Osteoblast (primary cell): ENCODE results near the gene ITIH3. TPM values are rescaled to one million over a fixed set of nuclear protein-coding genes. Genes with fewer than 3 reads are reported as not detected.

Source experiments
- DNase-seq: peaks from one replicate; pipeline ENCODE4 v3.0.0; 2011; ENCODE audit warnings: low spot score, mixed read lengths; ENCODE audit not compliant: insufficient read length; ENCODE audit errors: missing footprints
- H2AFZ ChIP-seq: 2 replicates; pipeline ENCODE4 v1.6.0; 2011; ENCODE audit warnings: mild to moderate bottlenecking, low read length
- H3K27ac ChIP-seq: 2 replicates; pipeline ENCODE4 v1.5.1; 2011; ENCODE audit warnings: mild to moderate bottlenecking, low read depth, low read length, moderate library complexity
- H3K27me3 ChIP-seq: 2 replicates; pipeline ENCODE4 v1.6.0; 2012; ENCODE audit warnings: mild to moderate bottlenecking, control low read depth, inconsistent platforms, low read length, moderate library complexity; ENCODE audit not compliant: insufficient read depth
- H3K36me3 ChIP-seq: 2 replicates; pipeline ENCODE4 v1.5.1; 2011; ENCODE audit warnings: mild to moderate bottlenecking, low read length, control low read depth, moderate library complexity; ENCODE audit not compliant: insufficient read depth
- H3K4me1 ChIP-seq: 2 replicates; pipeline ENCODE4 v1.5.1; 2011; ENCODE audit warnings: mild to moderate bottlenecking, low read length, control low read depth, moderate library complexity; ENCODE audit not compliant: insufficient read depth
- H3K4me2 ChIP-seq: 2 replicates; pipeline ENCODE4 v1.6.0; 2011; ENCODE audit warnings: mild to moderate bottlenecking, low read length; ENCODE audit not compliant: insufficient read depth
- H3K4me3 ChIP-seq: fragments of 200-600 bp; sonication (generic); 3 replicates; pipeline ENCODE4 v1.5.1; 2012; ENCODE audit warnings: mild to moderate bottlenecking, low read length, inconsistent platforms; ENCODE audit not compliant: insufficient read depth
- H3K79me2 ChIP-seq: 2 replicates; pipeline ENCODE4 v1.6.0; 2012; ENCODE audit warnings: mild to moderate bottlenecking, low read length, control low read depth, inconsistent platforms; ENCODE audit not compliant: insufficient read depth
- H3K9me3 ChIP-seq: 2 replicates; pipeline ENCODE4 v1.5.1; 2011; ENCODE audit warnings: low read depth, low read length, control low read depth
- H4K20me1 ChIP-seq: 2 replicates; pipeline ENCODE4 v1.6.0; 2012; ENCODE audit warnings: mild to moderate bottlenecking, low read length, control low read depth; ENCODE audit not compliant: insufficient read depth
- CTCF ChIP-seq: IDR thresholded peaks from 2 replicates; pipeline ENCODE4 v1.5.1; 2011; ENCODE audit warnings: mild to moderate bottlenecking, low read depth, low read length, moderate library complexity; ENCODE audit errors: extremely low read depth
- total RNA-seq: library from RNA; depleted of rRNA; stranded (reverse); fragments of >200 nt; gene quantifications from 2 replicates; pipeline ENCODE4 v1.2.3, GENCODE V29; 2012

Gene ITIH3
- total RNA-seq, 1 donor: under 0.01 TPM

- Histone ChIP-seq H3K4me2 (no peak overlapping the region), H3K27me3 (no peaks in the 10 kb centered on the region), H3K27ac (no peak overlapping the region), H4K20me1 (peaks cover 12% of the 10 kb centered on the region), H2AFZ (no peak overlapping the region), H3K9me3 (no peaks in the 10 kb centered on the region), H3K4me1 (peaks cover 14% of the 10 kb centered on the region), H3K4me3 (no peak overlapping the region), H3K79me2 (no peaks in the 10 kb centered on the region), H3K36me3 (peaks cover 3% of the 10 kb centered on the region)
- TF ChIP-seq CTCF: no peak
- peak; percentile 73 for DNase-seq
Measured at GRCh38 chr3:52835766-52836470, 41.3 kb downstream of the ITIH3 start.

- H3K4me2 ChIP-seq: no peak overlapping the region
- no peak for TF ChIP-seq CTCF
- DNase-seq: peak; percentile 43
- H3K27ac ChIP-seq: no peak overlapping the region
- H3K9me3 ChIP-seq: no peaks in the 10 kb centered on the region
- no peaks in the 10 kb centered on the region for H3K79me2 ChIP-seq
- H3K27me3 ChIP-seq: no peaks in the 10 kb centered on the region
- no peak overlapping the region for H3K4me3 ChIP-seq
- peaks cover 12% of the 10 kb centered on the region for H4K20me1 ChIP-seq
- H3K36me3 ChIP-seq: peaks cover 3% of the 10 kb centered on the region
- H2AFZ ChIP-seq: no peak overlapping the region
- H3K4me1 ChIP-seq: peaks cover 8% of the 10 kb centered on the region
Measured at GRCh38 chr3:52836471-52836845, 41.9 kb downstream of the ITIH3 start.

GRCh38 chr3:52836986-52837385, 42.4 kb downstream of the ITIH3 start:
- Histone ChIP-seq H3K4me3 (no peak overlapping the region), H3K79me2 (no peaks in the 10 kb centered on the region), H3K9me3 (no peaks in the 10 kb centered on the region), H3K4me2 (no peak overlapping the region), H3K27me3 (no peaks in the 10 kb centered on the region), H2AFZ (no peak overlapping the region), H3K4me1 (peaks cover 3% of the 10 kb centered on the region), H3K36me3 (peaks cover 5% of the 10 kb centered on the region), H3K27ac (no peak overlapping the region), H4K20me1 (peaks cover 11% of the 10 kb centered on the region)
- DNase-seq: peak; percentile 45
- TF ChIP-seq CTCF: no peak

- Histone ChIP-seq H3K4me2 (no peak overlapping the region), H3K79me2 (no peaks in the 10 kb centered on the region), H4K20me1 (peaks cover 4% of the 10 kb centered on the region), H3K27ac (no peak overlapping the region), H3K36me3 (peaks cover 5% of the 10 kb centered on the region), H3K9me3 (no peaks in the 10 kb centered on the region), H3K4me3 (no peak overlapping the region), H2AFZ (no peak overlapping the region), H3K27me3 (no peaks in the 10 kb centered on the region), H3K4me1 (no peaks in the 10 kb centered on the region)
- TF ChIP-seq CTCF: no peak
- peak; percentile 30 for DNase-seq
Measured at GRCh38 chr3:52838561-52839267, 44.1 kb downstream of the ITIH3 start.
